ENCODE data around the gene CYFIP2.

CYFIP2 gene

GRCh38 chr5:157289164-157289819 lies 23.4 kb downstream of the CYFIP2 start:
- DNase-seq, result no peak

- DNase-seq, result no peak
Observed at GRCh38 chr5:157290156-157290980, 24.4 kb downstream of the CYFIP2 start.

- no peak for DNase-seq
Observed at GRCh38 chr5:157290981-157291711, 25.2 kb downstream of the CYFIP2 start.

GRCh38 chr5:157292599-157292998 lies 26.7 kb downstream of the CYFIP2 start:
- no peak for DNase-seq

- no peak for DNase-seq
Observed at GRCh38 chr5:157294407-157295091, 28.6 kb downstream of the CYFIP2 start.

GRCh38 chr5:157295247-157295646 lies 29.3 kb downstream of the CYFIP2 start:
- no peak for DNase-seq

- no peak for DNase-seq
Observed at GRCh38 chr5:157300564-157300963, 34.6 kb downstream of the CYFIP2 start.

- no peak for DNase-seq
Observed at GRCh38 chr5:157301066-157301465, 35.1 kb downstream of the CYFIP2 start.

- no peak for DNase-seq
Observed at GRCh38 chr5:157303023-157303422, 37.1 kb downstream of the CYFIP2 start.

- DNase-seq, result no peak
Observed at GRCh38 chr5:157303667-157304327, 37.9 kb downstream of the CYFIP2 start.

GRCh38 chr5:157306081-157306480 lies 40.2 kb downstream of the CYFIP2 start:
- DNase-seq, result no peak

GRCh38 chr5:157306692-157307471 lies 41.0 kb downstream of the CYFIP2 start:
- no peak for DNase-seq

- DNase-seq, result no peak
Observed at GRCh38 chr5:157308836-157309465, 43.0 kb downstream of the CYFIP2 start.

- no peak for DNase-seq
Observed at GRCh38 chr5:157309796-157310195, 43.9 kb downstream of the CYFIP2 start.

- DNase-seq, result no peak
Observed at GRCh38 chr5:157311595-157311994, 45.7 kb downstream of the CYFIP2 start.

- DNase-seq, result no peak
Observed at GRCh38 chr5:157312492-157312891, 46.6 kb downstream of the CYFIP2 start.

GRCh38 chr5:157322581-157322980 lies 56.7 kb downstream of the CYFIP2 start:
- DNase-seq, result no peak

- DNase-seq, result no peak
Observed at GRCh38 chr5:157323107-157323706, 57.3 kb downstream of the CYFIP2 start.

- no peak for DNase-seq
Observed at GRCh38 chr5:157324237-157324636, 58.3 kb downstream of the CYFIP2 start.

GRCh38 chr5:157326440-157327005 lies 60.6 kb downstream of the CYFIP2 start:
- DNase-seq, result no peak

Measured in NCI-H2171 treated with DMSO at 0.1 percent for 48 hours (cell line).